Measurements from ENCODE around the gene USP40. TPM values are rescaled to one million over a fixed set of nuclear protein-coding genes. Genes with fewer than 3 reads are reported as not detected.

USP40 gene
- total RNA-seq (10 to 100 TPM; 70.2 to 87.3 TPM), polyA plus RNA-seq (ENCODE audit: insufficient read depth, low read depth, low replicate concordance) (42.0 TPM)
- long read RNA-seq, donor 1, partial matches to known transcripts = 0 of 2 reads
- long read RNA-seq, donor 1, other reads (novel, unspliced or antisense) = 0 of 2 reads
- long read RNA-seq, donor 2 = 0 reads

- Histone ChIP-seq H3K4me3 (peak within 1 kb of the TSS; percentile 67 to 85), H3K27me3 (no peaks in the 10 kb centered on the region), H3K9me3 (no peaks in the 10 kb centered on the region), H3K27ac (peak within 1 kb of the TSS; percentile 93 to 95), H3K4me1 (no peaks in the 10 kb centered on the region), H3K36me3 (ENCODE audit: low read depth, missing control alignments) (no peaks in the 10 kb centered on the region)
- WGBS, 2 donors = 0% methylated on average over 25 to 45 of the region's 51 CpGs
- intact Hi-C loops (cut with DNase I; ENCODE audit: low total_unique reads) = no loop called here
- no peak for TF ChIP-seq POLR2A (IDR thresholded peaks at IDR 0.05)
- no peak for TF ChIP-seq CTCF (IDR thresholded peaks at IDR 0.05)
- DNase-seq = peak; percentile 91
Observed at GRCh38 chr2:233566141-233566956, at the start of gene USP40. Gene USP40, minus strand, starts transcription at chr2:233566782. Its CDS starts 1,228 bp downstream, at chr2:233565554.

GRCh38 chr2:233611284-233611683 is 44.7 kb upstream of the USP40 start:
- DNase-seq = no peak
- WGBS, 2 donors = 82 to 84% methylated on average over 4 of the region's 4 CpGs
- H3K9me3 ChIP-seq = no peaks in the 10 kb centered on the region
- H3K27me3 ChIP-seq = no peaks in the 10 kb centered on the region
- H3K27ac ChIP-seq = no peak overlapping the region
- H3K36me3 ChIP-seq (ENCODE audit: low read depth, missing control alignments) = no peaks in the 10 kb centered on the region
- no peak for TF ChIP-seq CTCF (IDR thresholded peaks at IDR 0.05)
- no peak for TF ChIP-seq POLR2A (IDR thresholded peaks at IDR 0.05)
- intact Hi-C loops (cut with DNase I; ENCODE audit: low total_unique reads) = no loop called here
- no peaks in the 10 kb centered on the region for H3K4me1 ChIP-seq
- no peak overlapping the region for H3K4me3 ChIP-seq

GRCh38 chr2:233605680-233606079 is 39.1 kb upstream of the USP40 start:
- intact Hi-C loops (cut with DNase I; ENCODE audit: low total_unique reads) = no loop called here
- H3K27me3 ChIP-seq = no peaks in the 10 kb centered on the region
- WGBS, 2 donors = 91 to 100% methylated on average over 1 of the region's 1 CpG
- no peaks in the 10 kb centered on the region for H3K4me1 ChIP-seq
- H3K4me3 ChIP-seq = no peak overlapping the region
- DNase-seq = no peak
- no peaks in the 10 kb centered on the region for H3K9me3 ChIP-seq
- TF ChIP-seq POLR2A (IDR thresholded peaks at IDR 0.05) (no peak), CTCF (IDR thresholded peaks at IDR 0.05) (no peak)
- H3K27ac ChIP-seq = no peak overlapping the region
- H3K36me3 ChIP-seq (ENCODE audit: low read depth, missing control alignments) = no peaks in the 10 kb centered on the region

GRCh38 chr2:233604826-233605225 is 38.2 kb upstream of the USP40 start:
- Histone ChIP-seq H3K36me3 (ENCODE audit: low read depth, missing control alignments) (no peaks in the 10 kb centered on the region), H3K4me3 (no peak overlapping the region), H3K9me3 (no peaks in the 10 kb centered on the region), H3K27ac (no peak overlapping the region), H3K27me3 (no peaks in the 10 kb centered on the region), H3K4me1 (no peaks in the 10 kb centered on the region)
- no peak for TF ChIP-seq POLR2A (IDR thresholded peaks at IDR 0.05)
- TF ChIP-seq CTCF (IDR thresholded peaks at IDR 0.05) = no peak
- intact Hi-C loops (cut with DNase I; ENCODE audit: low total_unique reads) = no loop called here
- DNase-seq = no peak
- 82 to 87% methylated on average over 3 of the region's 3 CpGs for WGBS, 2 donors

All from testis (tissue), 5 donors.